Measurements from ENCODE around the gene POLE3. TPM values are rescaled to one million over a fixed set of nuclear protein-coding genes. Genes with fewer than 3 reads are reported as not detected.

The POLE3 gene
- total RNA-seq, 2 experiments from 2014 or later = 130 to 132 TPM

- no peaks in the 10 kb centered on the region for H3K4me1 ChIP-seq (ENCODE audit: insufficient read depth, low read length, poor library complexity, severe bottlenecking)
- no peak overlapping the region for H2AFZ ChIP-seq (ENCODE audit: low read length)
- no peak overlapping the region for H3K4me3 ChIP-seq (ENCODE audit: low read depth, low read length, poor library complexity, severe bottlenecking)
- H3K9me3 ChIP-seq (ENCODE audit: low read length) = no peaks in the 10 kb centered on the region
- ChIA-PET CTCF (ENCODE audit: unreplicated experiment) (no interaction called here), POLR2A (interaction anchor here (0.6 to 1.4 kb wide), 3 partner anchors 57 to 216 kb away, joined by 4 to 5 read pairs (median 4); no protein-coding TSS in a partner anchor)
- H3K4me2 ChIP-seq (ENCODE audit: low read length) = no peak overlapping the region
- H3K27ac ChIP-seq (ENCODE audit: low read depth, low read length, poor library complexity, severe bottlenecking) = no peak overlapping the region
- no peak for TF ChIP-seq CTCF (conservative IDR thresholded peaks at IDR 0.05; ENCODE audit: low read length)
- no peaks in the 10 kb centered on the region for H3K79me2 ChIP-seq (ENCODE audit: insufficient read depth, low read depth, low read length)
- no peaks in the 10 kb centered on the region for H3K36me3 ChIP-seq (ENCODE audit: insufficient read depth, low read length)
- H4K20me1 ChIP-seq (ENCODE audit: insufficient read depth, low read length) = no peaks in the 10 kb centered on the region; the same call in 1 of the 2 replicates
- no peak for DNase-seq (ENCODE audit: low spot score)
- BruUV-seq (replicated peaks) = no TSS peak
- intact Hi-C loops (cut with micrococcal nuclease; ENCODE audit: unreplicated experiment) = no loop called here
- no peaks in the 10 kb centered on the region for H3K9me2 ChIP-seq (ENCODE audit: insufficient read depth, low read length)
Measured at GRCh38 chr9:113359385-113359784, 51.1 kb downstream of the POLE3 start.

Other genes with a start within 250 kb of the POLE3 start
- gene FKBP15, start 189.4 kb downstream of the POLE3 start, total RNA-seq (2014; rRNA removed; shearing (Covaris generic)) = 25.5 and 39.9 TPM in 2 replicates
- 47.3 and 58.0 TPM in 2 replicates for gene FKBP15, start 189.4 kb downstream of the POLE3 start, total RNA-seq (2022)
- gene SLC31A1, start 189.1 kb downstream of the POLE3 start, total RNA-seq (2014; rRNA removed; shearing (Covaris generic)) = 3.9 and 4.7 TPM in 2 replicates
- 12.4 and 16.7 TPM in 2 replicates for gene SLC31A1, start 189.1 kb downstream of the POLE3 start, total RNA-seq (2022)
- gene CDC26, start 135.1 kb downstream of the POLE3 start, total RNA-seq (2014; rRNA removed; shearing (Covaris generic)) = 29.9 and 42.5 TPM in 2 replicates
- 39.7 and 39.9 TPM in 2 replicates for gene CDC26, start 135.1 kb downstream of the POLE3 start, total RNA-seq (2022)
- gene PRPF4, start 135.0 kb downstream of the POLE3 start, total RNA-seq (2014; rRNA removed; shearing (Covaris generic)) = 27.4 and 27.8 TPM in 2 replicates
- 35.8 and 39.9 TPM in 2 replicates for gene PRPF4, start 135.0 kb downstream of the POLE3 start, total RNA-seq (2022)
- gene RNF183, start 107.3 kb downstream of the POLE3 start, total RNA-seq (2014; rRNA removed; shearing (Covaris generic)) = not detected in 2 replicates
- not detected in 2 replicates for gene RNF183, start 107.3 kb downstream of the POLE3 start, total RNA-seq (2022)
- gene WDR31, start 70.4 kb downstream of the POLE3 start, total RNA-seq (2014; rRNA removed; shearing (Covaris generic)) = 0.19 and 0.54 TPM in 2 replicates
- 1.2 and 1.4 TPM in 2 replicates for gene WDR31, start 70.4 kb downstream of the POLE3 start, total RNA-seq (2022)
- gene BSPRY, start 61.1 kb downstream of the POLE3 start, total RNA-seq (2014; rRNA removed; shearing (Covaris generic)) = 0.54 and 1.3 TPM in 2 replicates
- gene BSPRY, start 61.1 kb downstream of the POLE3 start, total RNA-seq (2022) = 0.82 and 0.98 TPM in 2 replicates
- 11.9 and 18.1 TPM in 2 replicates for gene HDHD3, start 33.7 kb downstream of the POLE3 start, total RNA-seq (2014; rRNA removed; shearing (Covaris generic))
- 16.0 and 16.7 TPM in 2 replicates for gene HDHD3, start 33.7 kb downstream of the POLE3 start, total RNA-seq (2022)
- 14.3 and 19.8 TPM in 2 replicates for gene ALAD, start 9.4 kb downstream of the POLE3 start, total RNA-seq (2014; rRNA removed; shearing (Covaris generic))
- 26.3 and 26.6 TPM in 2 replicates for gene ALAD, start 9.4 kb downstream of the POLE3 start, total RNA-seq (2022)
- 1.8 and 3.0 TPM in 2 replicates for gene C9orf43, start 72 bp upstream of the POLE3 start, total RNA-seq (2014; rRNA removed; shearing (Covaris generic))
- gene C9orf43, start 72 bp upstream of the POLE3 start, total RNA-seq (2022) = 1.8 and 2.9 TPM in 2 replicates
- 11.7 and 22.8 TPM in 2 replicates for gene RGS3, start 53.1 kb upstream of the POLE3 start, total RNA-seq (2014; rRNA removed; shearing (Covaris generic))
- gene RGS3, start 53.1 kb upstream of the POLE3 start, total RNA-seq (2022) = 22.5 and 32.9 TPM in 2 replicates